CD4-positive, alpha-beta T cell treated with Interferon alpha-2 for 1 hour (primary cell): Measurements from ENCODE around the gene DSCAML1.

ENCODE experiments used
- DNase-seq, 2 donors: peaks; one replicate each; pipeline ENCODE4 v3.0.0-alpha.2; 2020 to 2022

DSCAML1 gene

DNA sequence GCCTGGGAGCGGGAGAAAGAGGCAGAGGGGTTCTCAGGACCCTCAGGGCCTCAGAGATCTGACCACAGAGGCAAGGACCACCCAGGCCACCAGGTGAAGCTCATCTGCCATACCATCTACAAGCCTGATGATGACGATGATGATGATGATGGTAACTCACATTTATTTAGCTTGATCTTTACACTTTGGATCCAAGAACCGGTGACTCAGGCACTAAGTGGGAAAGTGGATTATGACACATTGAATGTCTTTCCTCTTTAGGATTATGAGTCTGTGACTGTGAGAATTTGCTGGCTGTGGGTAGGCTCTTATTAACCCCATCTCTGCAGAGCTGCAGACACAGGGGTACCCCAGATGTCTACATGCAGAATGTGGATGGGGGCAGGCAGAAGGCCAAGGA is 110.3 kb downstream of the DSCAML1 start:
- DNase-seq, result no peak

DNA sequence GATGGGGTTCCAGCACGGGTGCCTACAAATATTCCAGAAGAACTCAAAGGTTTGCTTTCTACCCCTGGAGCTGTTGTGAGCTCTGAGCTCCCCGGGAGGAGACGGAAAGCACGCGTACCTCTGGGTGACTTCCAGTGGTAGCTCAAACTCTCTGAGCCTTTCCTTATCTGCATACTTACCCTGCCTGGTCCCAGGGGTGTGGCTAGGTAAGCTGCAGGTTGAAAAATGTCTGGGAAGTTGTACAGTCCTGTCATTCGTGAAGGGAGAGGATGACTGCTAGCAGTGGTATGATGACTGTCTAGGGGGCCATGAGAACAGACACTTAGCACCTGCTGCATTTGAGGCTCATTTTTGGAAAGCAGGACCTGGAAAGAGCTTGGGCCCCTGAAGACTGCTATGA is 111.5 kb downstream of the DSCAML1 start:
- DNase-seq, result no peak

DNA sequence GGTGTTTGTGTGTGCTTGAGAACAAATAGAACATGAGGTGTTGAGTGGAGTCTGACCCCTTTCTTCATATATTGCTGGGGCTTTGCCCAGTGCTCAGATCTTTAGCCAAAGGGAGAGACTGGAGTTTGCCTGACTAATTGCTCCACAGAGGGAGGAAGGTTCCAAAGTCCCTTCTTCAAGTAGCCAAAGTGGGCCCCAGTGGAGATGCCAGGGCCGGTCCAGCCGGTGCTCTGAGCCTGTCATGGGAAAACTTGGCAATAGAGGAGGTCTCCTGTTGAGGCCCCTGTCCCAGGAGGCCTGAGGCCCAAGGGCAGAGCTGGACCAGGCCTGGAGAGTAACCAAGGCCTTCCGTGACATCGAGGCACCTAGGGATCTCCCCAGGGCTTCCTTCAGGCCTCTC is 112.3 kb downstream of the DSCAML1 start:
- no peak for DNase-seq

DNA sequence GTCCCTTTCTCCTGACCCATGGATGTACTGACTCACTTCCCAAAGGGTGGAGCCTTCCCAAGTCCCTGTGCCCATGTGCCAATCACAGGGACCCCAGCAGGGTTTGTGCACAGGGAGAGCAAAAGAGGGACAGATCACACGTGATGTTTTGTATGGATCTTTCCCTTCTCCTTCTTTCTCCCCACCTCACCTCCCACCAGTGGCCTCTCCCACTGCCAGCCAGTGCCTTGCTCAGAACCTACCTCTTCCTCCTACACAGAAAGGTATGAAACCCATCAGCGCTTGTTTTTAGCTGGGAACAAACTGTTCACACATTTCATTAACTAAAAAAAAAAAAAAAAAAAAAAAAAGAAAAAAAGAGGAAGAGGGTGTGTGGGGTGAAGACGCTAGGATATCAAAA is 112.9 kb downstream of the DSCAML1 start:
- DNase-seq, result no peak

DNA sequence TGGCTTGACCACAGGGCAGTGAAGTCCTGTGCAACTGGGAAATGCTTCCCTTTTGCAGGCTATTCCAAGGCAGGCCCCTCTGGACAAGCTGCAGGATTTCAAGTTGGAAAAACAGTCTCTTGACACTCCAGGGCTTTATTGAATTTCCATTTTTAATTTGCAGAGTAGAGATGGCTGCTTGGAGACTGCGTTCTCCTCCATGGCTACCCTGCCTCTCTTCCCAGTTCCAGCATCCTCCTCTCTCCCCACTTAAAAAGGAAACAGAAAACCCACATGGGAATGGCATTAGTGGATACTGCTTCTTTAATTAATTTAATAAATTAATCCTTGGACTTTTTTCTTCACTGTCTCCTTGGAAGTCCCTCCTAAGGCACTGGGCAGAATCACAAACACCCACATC is 115.6 kb downstream of the DSCAML1 start:
- DNase-seq, result no peak

DNA sequence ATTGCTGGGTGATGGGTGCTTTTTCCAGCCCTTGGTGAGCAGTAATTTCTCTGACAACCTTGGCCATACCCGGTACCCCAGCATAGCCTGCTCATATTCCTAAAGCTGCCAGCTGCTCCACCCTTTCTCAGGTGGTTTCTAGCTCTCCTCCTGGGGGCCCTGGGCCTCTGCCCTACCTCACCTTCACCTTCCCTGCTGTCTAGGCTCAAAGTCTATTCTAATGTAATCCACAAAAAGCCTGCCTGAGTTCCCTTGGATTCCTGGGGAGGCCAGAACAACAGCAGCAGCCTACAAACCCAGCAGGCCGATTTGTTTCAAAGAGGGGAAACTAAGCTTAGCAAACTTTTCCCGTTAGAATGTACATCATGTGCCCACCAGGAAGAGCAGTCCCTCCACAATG is 117.6 kb downstream of the DSCAML1 start:
- DNase-seq, result no peak

DNA sequence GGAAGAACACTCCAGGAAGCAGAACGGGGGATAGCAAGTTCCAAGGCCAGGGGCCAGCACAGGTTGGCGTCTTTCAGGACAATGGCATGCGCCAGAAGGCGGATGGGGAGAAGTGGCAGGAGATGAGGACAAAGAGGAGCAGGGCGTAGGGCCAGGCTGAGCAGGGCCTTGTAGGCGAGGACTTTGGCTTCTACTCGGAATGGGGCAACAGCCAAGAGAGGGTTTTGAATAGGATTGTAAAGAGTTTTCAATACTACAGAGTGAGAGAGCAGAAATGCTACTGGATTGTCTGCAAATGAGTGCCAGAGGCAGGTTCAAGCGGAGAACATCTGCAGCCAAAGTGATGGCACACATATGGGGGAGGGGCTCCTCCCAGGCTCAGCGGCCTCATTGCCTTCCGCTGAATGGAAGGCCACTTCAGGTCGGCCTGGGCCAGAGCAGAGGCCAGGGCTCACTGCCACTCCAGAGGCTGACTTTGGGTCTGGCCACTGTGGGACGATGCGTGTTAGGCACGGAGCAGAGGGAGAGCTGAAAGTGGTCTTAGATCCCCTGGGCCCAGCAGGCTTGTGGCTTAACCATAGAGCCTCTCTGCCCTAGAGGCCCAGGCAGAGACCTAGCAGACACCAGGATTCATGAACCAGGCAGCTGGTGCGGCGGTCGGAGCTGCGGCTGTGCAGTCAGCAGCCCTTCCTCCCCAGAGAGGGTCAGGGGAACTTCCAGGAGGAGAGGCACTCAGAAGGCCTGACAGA is 118.2 kb downstream of the DSCAML1 start:
- DNase-seq, result no peak

DNA sequence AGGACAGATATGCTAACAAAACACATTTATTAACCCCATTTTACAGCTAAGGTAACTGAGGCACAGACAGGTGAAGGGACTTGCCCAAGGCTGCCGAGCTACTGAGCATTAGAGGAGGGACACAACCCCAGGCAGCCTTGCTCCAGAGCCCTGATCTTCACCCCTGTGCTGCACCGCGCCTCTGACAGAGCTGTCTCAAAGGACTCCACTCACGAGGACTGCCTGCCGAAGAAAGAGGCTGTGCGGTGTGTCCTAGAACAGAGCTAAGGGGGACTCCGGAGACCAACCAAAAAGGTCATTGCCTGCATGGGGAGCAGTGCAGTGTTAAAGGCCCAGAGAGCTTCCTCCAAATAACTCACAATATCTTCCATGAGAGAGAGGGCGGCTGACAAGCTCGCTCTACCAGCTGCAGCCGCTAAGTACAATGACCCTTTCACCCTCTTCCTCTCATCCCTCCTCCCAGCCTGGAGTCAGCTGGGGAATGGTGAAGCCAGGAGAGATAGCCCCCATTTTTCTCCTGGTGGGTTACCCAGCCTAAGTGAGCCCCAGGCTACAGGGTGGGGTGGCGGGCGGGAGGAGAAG is 119.2 kb downstream of the DSCAML1 start:
- DNase-seq, result no peak

DNA sequence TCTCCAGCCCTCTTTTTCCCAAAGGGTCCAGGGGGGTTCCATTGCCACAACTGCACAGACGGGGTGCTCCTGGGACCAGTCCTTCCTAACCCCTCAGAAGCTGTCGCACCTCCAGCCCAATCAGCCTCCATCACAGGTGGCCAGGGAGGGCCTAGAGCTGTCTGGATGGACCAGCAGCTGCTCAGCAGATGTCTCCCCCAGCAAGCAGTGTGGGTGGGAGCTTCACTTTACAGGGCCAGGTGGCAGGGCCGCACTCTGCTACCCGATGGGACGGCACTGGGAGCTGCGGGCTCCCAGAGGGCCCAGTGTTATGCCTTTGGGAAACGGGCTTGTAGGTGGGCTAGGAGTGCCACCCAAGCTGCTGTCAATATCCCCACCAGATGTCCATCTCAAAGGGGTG is 120.5 kb downstream of the DSCAML1 start:
- DNase-seq, result no peak

DNA sequence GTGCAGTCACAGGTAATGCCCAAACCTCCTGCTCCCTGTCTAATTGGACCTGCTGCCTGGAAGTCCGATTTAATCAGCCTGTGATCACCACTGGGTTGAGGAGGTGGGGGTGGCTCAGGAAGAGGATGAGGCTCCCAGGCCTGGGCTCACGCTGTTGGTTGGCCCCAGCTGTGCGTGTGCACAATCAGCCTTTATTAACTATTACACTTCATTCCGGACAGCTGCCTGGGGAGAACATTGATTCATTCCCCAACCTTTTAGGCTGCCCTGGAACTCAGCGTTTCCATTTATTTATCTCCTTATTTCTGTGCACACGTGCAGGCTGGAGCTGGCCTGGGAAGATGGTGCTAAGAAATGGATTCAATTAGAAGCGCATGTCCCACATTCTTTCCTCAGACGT is 123.4 kb downstream of the DSCAML1 start:
- DNase-seq, result no peak

DNA sequence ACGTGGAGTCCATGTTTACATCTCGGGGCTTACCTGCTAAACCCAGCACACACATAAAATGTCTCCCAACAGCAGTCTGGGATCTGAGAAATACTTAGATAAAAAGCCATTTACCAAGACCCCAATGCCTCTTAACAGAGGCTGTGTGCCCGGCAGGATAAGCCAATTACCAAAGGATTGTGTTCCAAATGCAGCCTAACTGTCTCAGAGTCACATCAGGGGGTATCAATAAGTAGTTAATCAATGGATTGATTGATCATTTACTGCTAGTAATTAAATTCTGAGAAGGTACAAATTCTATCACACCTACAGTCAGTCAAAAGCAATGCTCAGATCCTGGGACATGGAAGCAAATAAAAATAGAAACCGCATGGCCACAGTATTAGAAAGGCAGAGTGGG is 125.6 kb downstream of the DSCAML1 start:
- DNase-seq, result no peak

DNA sequence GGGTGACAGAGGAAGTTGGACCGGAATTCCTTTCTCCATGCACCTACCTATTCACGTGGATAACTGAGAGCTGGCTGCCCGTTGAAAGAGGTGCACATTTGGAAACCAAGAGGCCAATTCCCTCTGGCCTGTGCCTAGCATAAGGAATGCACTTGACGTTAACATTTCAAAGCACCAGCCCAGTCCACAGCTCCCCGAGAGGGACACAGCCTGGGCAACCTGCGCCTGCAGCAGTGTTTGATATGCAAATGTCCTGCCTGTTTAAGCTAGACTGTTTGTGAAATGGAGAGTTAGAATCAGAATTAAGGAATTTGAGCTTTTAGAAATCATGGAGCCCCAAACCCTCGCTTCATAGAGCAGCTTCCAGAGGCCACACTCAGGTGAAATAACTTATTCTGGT is 126.1 kb downstream of the DSCAML1 start:
- DNase-seq, result no peak

DNA sequence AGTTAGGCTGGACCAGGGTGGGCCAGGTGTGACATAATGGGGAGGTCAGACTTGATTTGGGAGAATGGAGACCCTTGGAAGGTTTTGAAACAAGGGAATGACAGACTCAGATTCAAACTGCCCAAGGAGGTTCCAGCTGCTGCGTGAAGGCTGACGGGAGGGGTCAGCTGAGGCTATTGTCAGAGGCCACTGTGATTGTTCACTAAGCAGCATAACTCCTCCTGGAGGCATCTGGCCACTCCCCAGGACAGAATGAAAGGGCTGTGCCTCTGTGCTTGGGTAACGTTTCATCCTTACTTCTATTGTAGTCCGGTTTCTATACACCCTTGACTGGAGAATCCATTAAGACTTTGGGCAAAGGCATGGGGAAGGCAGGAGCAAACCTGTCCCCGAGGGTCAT is 126.6 kb downstream of the DSCAML1 start:
- DNase-seq, result no peak

DNA sequence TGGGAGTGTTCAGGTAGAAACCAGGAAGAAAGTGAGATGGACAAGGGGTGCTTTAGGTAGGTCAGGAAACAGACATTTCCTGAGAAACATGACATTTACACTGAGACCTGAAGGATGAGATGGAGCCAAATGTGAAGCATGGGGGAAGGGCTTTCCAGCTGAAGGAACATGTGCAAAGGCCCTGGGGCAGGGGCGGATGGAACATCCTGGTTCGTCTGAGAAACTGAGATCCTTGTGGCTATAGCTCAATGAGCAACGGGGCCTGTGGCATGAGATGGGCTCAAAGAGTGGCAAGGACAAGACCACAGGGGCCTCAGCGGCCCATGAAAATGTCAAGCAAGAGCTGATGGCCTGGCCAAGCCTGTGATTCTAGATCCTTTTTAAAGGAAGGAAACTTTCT is 127.4 kb downstream of the DSCAML1 start:
- no peak for DNase-seq

DNA sequence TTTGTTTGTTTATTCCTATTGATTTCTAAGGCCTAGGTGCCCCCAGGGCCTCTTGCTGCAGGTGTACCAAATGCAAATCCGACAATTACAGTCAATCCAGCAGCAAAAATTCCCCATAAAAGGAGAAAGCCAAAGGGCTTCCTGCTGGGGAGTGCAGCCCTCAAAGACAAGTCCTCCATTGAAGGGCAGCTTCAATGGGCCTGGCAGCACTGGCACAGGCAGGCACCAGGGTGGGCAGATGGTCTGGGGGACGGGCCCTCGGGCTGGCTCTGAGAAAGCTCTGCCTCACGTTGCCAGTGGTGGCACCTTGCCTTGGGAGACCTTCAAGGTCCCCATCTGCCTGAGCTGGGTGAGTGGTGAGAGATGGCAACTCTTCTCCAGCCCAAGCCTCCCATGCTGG is 128.0 kb downstream of the DSCAML1 start:
- DNase-seq, result no peak

DNA sequence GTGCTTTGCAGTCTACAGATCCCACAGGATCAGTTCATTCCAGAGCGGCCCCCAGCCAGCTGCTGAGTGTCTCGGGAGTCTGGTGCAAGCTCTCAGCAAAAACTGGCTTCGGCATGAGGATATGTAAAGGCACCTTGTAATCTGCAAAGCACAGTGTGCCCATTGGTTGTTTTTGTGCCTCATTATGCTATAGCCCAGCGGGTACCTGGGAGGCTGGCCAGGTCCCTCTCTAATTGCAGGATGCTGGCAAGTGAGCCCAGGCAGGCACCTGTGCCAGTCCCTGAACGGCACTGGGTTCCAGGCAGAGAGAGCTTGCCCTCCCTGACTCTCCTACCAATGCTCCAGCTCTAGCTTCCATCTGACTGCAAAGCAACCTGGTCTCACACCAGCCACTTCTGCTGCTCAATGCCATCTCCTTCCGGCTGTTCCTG is 128.7 kb downstream of the DSCAML1 start:
- no peak for DNase-seq

DNA sequence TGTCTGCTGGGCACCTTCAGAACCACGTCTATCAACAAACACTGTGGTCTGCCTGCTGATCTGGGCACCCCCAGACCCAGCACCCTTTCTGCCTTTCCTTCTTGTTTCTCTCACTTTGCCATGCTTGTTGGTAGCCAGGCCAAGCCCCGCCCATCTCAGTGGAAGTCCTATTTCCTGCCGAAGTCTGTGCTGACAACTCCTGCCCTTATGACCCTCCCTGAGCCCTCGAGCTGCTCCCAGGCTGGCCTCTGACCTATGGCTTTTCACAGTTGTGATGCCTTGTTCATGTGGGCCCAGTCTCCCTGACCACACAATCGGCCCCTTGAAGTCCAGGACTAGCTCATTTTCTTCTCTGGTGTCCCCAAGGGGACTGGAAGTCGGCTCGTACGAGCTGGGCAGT is 132.1 kb downstream of the DSCAML1 start:
- DNase-seq, result no peak

DNA sequence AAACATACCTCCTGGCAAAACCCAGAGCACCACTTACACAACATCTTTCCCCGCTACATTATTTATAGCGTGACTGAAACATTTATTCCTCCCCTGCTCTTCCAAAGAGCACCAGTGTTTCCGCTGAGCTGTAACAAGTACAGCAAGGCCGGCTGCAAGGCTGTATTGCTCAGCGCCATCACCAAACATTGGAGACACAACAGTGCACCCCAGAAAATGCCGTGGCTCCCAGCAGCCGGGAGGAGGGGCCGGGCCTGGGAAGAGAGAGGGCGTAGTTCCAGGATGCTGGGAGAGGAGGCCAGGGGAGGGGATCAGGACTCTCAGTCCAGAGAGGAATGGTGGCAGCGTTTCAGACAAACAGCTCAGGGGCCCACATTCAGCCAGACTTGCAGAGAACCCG is 133.2 kb downstream of the DSCAML1 start:
- no peak for DNase-seq

DNA sequence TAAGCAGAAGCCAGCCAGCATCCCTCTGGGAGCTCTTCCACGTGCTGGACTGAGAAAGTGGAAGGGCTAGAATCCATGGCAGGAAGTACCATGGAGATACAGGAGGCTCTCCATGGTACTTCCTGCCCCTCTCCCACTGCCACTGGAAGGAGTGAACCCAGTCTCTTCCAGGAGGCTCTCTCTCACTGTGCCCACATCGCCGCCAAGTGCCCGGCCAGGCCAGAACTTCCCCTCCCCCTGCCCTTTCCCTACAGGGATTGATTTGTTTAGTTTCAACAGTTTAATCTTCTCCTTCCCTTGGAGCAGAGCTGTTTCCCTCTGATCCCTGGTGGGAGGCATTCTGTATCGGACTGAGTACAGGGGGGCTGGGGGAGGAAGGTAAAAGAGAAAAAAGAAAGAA is 133.6 kb downstream of the DSCAML1 start:
- DNase-seq, result no peak

DNA sequence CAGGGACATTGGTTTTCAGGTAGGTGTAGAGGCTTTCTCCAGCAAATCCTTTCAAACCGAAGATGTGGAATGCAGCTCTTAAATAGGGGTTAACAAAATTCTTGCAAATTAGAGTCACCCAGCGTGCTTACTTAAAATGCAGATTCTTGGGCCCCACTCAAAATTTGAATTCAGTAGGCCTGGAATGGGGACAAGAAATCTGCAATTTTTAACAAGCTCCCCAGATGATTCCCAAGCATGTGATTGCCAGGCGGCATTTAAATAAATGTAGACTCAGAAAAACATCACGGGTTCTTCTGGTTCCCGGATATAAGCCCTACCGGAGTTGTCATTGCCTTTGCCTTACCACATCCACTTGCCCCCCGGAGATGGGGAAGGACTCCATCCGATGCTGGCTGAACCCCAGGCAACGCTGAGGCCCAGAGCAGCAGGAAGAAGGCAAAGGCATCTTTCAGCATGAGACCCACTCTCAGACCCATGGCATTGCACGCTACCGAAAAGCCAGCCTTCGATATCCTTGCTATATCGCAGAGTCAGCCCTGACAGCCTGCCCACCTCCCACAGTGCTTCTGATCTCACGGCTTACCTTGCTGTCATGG is 134.2 kb downstream of the DSCAML1 start:
- DNase-seq, result no peak

DNA sequence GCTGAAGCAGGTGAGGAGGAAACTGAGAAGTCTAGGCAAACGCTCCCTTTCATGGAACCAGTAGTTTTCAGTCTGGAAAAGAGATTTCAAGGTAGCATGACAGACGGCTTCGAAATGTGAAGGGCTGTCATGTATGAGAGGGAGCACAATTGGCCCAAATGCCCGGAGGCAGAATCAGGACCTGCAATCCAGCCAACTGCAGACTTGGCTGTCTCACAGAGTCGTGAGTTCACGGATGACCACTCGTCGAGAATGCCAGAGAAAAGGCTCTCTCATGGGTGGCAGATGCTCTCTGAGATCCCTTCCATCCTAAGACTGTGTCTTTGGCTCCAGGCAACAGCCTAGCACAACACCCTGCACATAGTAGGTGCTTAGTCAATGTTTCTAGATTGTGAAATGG is 134.8 kb downstream of the DSCAML1 start:
- no peak for DNase-seq

DNA sequence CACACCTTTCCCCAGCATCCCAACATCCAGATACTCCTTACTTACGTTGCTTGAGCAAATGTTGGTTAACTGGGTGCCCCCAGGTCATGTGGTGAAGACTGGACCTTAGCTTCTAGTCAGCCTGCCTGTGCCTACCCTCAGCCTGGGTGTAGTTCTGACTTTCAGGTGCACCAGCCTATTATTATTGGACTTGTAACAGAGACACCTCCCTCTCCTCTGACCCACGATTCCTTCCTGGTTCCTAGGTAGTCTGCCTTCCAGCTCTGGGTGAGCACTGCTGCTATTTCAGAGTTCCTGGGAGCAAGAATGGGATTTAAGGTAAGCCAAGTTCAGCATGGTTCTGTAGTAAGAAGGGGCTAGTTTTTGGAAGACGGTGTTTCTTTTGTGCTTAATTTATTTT is 138.2 kb downstream of the DSCAML1 start:
- no peak for DNase-seq

DNA sequence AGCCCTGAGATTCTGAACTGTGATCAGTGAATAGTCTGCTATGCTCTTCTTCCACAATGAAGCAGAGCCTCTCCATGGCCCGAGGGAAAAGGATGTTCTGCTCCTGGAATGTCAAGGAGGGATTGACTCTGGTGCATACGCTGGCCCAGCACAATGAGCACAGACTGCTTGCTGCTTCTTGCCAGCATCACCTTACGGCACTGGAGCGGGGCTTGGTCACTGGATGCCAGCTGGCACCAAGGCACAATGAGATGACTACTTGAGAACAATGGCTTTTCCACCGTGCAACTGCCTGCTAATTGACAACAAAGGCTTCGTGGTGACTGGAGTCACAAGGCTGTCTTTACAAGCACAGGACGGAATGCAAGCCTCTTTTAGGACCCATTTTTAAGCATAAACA is 139.2 kb downstream of the DSCAML1 start:
- no peak for DNase-seq
